Stimulated activated CD4-positive, alpha-beta T cell treated with anti-CD3 and anti-CD28 coated beads, Interleukin-12 subunit alpha, Interleukin-12 subunit beta, amount 100 ng/mL, for 4 hours (primary cell): ENCODE measurements around the gene SERP1.

Source experiments
- DNase-seq: peaks from one replicate; pipeline ENCODE4 v3.0.0-alpha.2; 2020

SERP1 gene

DNA sequence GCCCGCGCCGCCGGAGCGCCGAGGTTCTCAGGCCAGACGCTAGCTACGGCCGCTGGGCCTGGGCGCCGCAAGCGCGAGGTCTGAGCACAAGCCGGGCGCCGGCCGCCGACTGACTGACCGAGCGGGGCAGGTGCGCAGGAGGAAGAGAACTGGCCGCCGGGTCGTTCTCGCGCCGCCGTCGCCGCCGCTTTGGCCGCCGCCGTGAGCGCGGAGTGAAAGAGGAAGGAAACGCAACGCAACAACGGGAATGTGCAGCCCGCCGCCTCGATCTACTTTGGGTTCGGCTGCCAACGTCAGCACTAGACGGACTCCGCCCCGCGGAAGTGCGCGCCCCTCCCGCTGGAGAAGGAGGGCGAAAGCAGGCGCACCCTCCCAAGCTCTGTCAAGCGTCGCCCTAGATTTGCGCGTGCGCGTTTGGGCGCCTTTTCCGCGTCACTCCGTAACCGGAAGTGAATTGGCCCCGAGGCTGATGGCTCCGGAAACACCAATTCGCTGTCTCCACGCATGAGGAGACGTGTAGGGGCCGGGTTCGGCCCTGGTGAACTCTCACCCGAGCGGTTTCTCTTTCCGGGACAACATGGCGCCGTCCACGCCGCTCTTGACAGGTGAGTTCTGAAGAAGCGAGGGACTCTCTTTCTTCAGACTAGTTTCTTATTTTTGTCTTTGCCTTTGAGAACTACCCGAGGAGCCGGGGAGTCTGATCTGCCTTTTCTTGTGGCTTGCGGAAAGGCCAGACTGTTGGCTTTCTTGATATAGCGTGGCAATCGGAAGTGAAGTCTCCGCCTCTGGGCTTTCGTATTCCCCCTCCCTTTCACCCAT lies at the start of gene SERP1, which contains the start of gene EIF2A:
Gene SERP1, minus strand, starts transcription at position 271 of the 819 bp plus-strand sequence. CDS start 361 bp downstream, outside the sequence.
Gene EIF2A, plus strand, starts transcription at position 562 of the 819 bp plus-strand sequence. Its CDS starts 16 bp downstream, at position 578.
- DNase-seq: peak; percentile 97

GRCh38 chr3:150594150-150594549 lies 47.9 kb upstream of the SERP1 start:
- DNase-seq: no peak

GRCh38 chr3:150589759-150590158 lies 43.5 kb upstream of the SERP1 start:
- DNase-seq: no peak

GRCh38 chr3:150588027-150588830 lies 41.9 kb upstream of the SERP1 start:
- DNase-seq: no peak

DNA sequence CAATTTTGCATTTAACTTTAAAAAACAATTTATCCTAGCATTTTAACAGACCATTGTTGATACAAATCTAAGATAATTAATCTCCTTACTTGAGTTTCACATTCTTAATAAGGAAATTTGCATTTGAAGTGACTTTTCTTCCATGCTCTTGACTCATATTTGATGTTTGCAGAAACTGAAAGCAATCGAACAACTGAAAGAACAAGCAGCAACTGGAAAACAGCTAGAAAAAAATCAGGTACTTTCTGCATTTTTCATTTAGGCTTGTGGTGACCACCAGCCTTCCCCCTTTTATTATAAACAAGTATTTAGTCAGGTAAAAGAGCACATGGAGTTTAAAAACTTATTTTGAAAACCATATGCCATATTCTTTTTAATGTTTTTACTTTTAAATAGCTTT lies 36.7 kb upstream of the SERP1 start:
- no peak for DNase-seq

DNA sequence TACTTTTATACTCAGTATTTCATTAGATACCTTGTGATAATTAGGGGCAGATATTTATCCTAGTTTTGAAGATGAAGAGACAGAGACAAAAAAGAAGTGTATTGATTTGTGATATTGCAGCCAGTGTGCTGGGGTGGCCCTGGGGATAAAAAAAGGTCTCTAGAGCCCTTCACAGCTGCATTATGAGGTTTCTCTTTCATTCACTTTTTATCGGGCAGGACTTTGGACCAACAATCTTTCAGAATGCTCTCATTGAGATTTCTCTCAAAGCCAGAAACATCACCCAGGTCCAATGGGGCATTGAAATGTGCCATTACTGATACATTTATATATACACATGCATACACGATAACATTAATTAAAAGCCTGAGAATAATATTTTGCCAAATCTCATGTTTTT lies 36.3 kb upstream of the SERP1 start:
- no peak for DNase-seq

GRCh38 chr3:150581174-150581573 lies 34.9 kb upstream of the SERP1 start:
- DNase-seq: no peak

GRCh38 chr3:150577855-150578254 lies 31.6 kb upstream of the SERP1 start:
- no peak for DNase-seq

GRCh38 chr3:150567328-150567727 lies 21.0 kb upstream of the SERP1 start:
- no peak for DNase-seq

DNA sequence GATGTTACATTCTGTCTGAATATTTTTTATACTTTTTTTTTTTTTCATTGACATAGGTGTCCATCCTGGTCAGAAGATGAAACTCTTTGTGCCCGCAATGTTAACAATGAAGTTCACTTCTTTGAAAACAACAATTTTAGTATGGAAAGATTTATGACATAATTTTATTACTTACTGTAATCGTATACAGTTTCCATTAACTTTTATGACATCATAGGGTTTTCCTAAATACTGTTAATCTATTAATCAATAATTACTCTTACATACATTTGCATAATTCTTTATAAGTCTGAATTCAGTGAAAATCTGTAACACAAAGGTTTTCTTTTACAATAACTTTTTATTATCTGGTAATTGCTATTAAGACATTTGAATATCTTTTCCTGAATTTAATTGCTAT lies 17.9 kb upstream of the SERP1 start:
- DNase-seq: no peak

GRCh38 chr3:150557725-150558124 lies 11.4 kb upstream of the SERP1 start:
- no peak for DNase-seq

DNA sequence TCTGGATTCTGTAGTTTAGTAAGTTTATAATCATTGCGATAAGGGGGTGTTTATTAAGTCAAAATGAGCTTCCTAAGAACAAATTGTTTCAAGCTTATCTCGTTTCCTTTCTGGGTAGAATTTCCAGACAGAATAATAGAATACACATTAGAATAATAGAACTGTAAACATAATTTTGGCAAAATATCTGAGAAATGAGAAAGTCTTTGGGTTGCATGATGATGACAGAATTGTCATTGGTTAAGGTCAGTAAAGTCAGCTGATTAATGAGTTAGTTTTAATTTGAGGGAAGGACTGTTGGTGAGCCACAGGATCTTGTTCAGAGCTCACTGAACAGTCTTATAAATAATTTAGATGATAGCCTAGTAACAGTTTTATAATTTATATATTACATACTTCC lies 10.5 kb upstream of the SERP1 start:
- DNase-seq: no peak

DNA sequence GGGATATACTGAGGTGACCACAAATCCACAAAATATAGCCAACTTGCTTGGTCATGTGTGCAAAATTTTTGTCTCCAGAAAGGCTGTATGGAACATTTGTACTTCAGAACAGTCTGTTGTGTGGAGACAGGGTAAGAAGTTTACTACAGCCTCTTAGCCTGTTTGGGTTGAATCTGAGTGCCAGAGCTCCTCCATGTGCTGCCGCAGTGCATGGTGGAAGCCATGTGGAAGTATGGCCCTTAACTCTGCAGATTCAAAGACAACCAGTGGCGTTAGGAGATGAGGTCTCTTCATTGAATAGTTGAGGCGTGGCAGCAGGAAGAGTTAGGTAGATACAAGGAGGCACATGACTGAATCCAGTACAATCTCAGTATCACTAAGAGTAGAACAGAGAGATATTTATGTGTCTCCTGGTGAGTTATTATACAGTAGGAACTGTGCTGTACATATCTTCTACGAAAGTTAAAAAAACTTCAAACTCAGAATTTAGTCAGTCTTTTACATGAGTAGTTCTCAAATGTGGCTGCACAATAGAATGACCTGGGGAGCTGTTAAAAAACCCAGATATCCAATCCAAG lies 9.7 kb upstream of the SERP1 start:
- DNase-seq: no peak

DNA sequence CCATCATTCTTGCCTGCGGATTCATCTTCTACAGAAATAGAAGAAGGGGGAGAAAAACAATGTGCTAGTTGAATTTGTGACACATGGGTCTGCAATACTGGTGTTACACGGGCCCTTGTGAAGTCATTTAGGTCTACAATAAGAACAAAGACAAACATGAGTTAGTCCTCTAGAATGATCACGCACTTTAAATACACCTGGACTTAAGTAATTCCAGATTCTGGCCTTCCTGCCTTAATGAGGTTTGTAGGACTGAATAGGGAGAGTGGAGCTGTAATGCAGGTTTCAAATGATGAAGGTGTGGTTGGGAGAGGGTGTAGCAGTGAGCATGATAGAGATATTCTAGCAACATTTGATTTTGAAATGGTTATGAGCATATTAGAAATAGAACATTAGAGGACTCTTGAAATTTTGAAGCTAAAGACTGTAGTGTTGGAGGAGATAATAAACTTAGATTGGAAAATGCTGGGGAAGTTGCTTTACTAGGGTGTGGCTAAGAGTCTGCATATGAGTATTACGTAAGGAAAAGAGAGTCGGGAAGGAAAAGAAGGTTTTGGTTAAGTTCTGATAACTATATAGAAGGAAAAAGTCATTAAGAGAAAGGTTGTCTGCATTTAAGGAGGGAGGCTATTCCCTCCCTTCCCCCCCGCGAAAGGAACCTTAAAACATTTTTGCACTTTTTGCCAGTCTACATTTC lies 897 bp upstream of the SERP1 start:
- no peak for DNase-seq

DNA sequence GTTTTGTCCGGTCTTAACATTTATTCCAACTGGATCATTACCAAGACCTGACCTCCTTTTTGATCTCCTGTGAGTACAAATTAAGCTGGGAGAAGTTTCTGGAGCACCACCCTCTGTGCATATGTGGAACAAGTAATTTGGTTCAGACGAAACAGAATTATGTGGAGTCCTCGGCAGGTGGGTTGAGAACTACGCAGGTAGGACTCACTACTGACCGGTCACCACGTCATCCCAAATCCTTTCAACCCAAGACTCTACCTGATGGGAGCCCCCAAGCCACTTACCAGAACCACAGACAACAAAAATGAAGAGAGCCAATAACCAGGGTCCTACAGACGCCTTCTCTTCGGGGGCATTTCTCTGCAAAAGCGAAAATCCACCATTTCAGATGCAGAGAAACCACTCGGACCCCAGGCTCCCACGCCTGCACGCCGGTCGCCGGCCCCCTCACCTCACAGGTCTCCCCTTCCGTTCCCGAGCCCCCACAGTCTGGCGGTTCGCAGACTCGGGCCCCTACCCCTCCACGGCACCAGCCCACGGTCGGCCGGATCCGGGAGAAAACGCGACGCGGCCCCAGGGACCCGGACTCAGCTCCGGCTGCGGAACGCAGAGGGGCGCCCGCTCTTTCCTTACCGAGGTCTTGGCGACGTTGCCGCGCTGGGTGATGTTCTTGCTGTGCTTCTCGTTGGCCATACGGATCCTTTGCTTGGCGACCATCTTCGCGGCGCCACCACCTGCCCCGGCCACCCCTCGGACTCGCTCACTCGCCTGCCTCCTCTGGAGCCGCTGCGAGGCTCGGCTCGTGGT lies 674 bp downstream of the SERP1 start:
- DNase-seq: peak; percentile 39

GRCh38 chr3:150544726-150545125 lies 1.6 kb downstream of the SERP1 start:
- no peak for DNase-seq

- no peak for DNase-seq
Measured at GRCh38 chr3:150544041-150544440, 2.3 kb downstream of the SERP1 start.

DNA sequence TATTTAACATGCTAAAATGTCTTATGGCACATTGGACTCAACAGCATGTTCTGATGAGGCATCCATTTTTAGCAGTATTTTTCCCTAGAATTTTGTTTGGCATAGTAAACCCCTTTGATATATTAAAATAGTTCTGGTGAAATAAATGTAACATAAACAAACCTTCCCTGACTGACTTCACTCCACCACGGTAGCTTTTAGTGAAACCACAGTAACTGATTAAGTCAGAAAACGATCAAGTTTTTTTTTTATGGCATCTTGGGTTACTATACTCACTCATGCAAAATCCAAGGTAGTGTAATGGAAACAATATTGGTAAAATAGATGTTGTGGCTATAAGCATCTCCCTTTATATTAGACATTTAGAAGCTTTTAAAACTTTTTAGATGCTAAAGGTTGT lies 2.8 kb downstream of the SERP1 start:
- no peak for DNase-seq

- DNase-seq: no peak
Measured at GRCh38 chr3:150543128-150543527, 3.2 kb downstream of the SERP1 start.

- DNase-seq: no peak
Measured at GRCh38 chr3:150540991-150541390, 5.3 kb downstream of the SERP1 start.

- DNase-seq: no peak
Measured at GRCh38 chr3:150540297-150540696, 6.0 kb downstream of the SERP1 start.
